HCT116 (cell line): ENCODE measurements around the gene C1orf167. TPM values are rescaled to one million over a fixed set of nuclear protein-coding genes. Genes with fewer than 3 reads are reported as not detected.

Experiments
- ATAC-seq: fragments of 200-7000 bp; cut with Tn5 transposase; 2 replicates; pipeline ENCODE4 v1.9.1; 2020; ENCODE audit warnings: mild to moderate bottlenecking, moderate library complexity
- BruUV-seq: library from RNA; stranded (reverse); fragments of 400-500 nt; replicated peaks from 2 replicates; lab custom pipeline; 2021; lab: Mats Ljungman, UMichigan
- CTCF ChIA-PET: fragments of 300-600 bp; sonication (Branson Sonifier 250); formaldehyde crosslinking; loops from one replicate; lab custom pipeline; 2021; ENCODE audit warnings: antibody characterized with exemption; lab: Charles Lee
- POLR2A ChIA-PET: fragments of 300-600, 350-600 bp; sonication (Branson Sonifier 250); formaldehyde crosslinking; loops from one replicate; lab custom pipeline; 2021; ENCODE audit warnings: antibody characterized with exemption; lab: Charles Lee
- RAD21 ChIA-PET, 2 experiments: fragments of 300-600 bp; sonication (Branson Sonifier 250); formaldehyde crosslinking; loops; one replicate each; lab custom pipeline; 2023; ENCODE audit warnings: low total read pairs in 2 of 2; ENCODE audit not compliant: uncharacterized antibody in 2 of 2, unreplicated experiment in 2 of 2, low non-redundant PET in 1 of 2; lab: Charles Lee
- DNase-seq: peaks from one replicate; pipeline ENCODE4 v3.0.0-alpha.2; 2010; ENCODE audit warnings: low read depth, low spot score
- H2AFZ ChIP-seq: fragments of 200-600 bp; shearing (Covaris generic), sonication (generic); 2 replicates; pipeline ENCODE4 v1.6.1; 2017; ENCODE audit warnings: low read depth, mixed run types, mixed read lengths, antibody characterized with exemption, low read length; ENCODE audit not compliant: poor library complexity, severe bottlenecking
- H3K27ac ChIP-seq: 2 replicates; pipeline ENCODE4 v1.5.1; 2012; ENCODE audit warnings: low read depth, low read length
- H3K27me3 ChIP-seq: fragments of 200-600 bp; sonication (generic); 2 replicates; pipeline ENCODE4 v1.6.1; 2016; ENCODE audit warnings: mixed run types, low read length, mixed read lengths; ENCODE audit not compliant: insufficient read depth
- H3K36me3 ChIP-seq, 2 experiments: fragments of 200-500 bp in 1 of 2; fragments of 200-600 bp in 1 of 2; sonication (Bioruptor generic) in 1 of 2; sonication (generic) in 1 of 2; 2 replicates each; pipeline versions ENCODE4 v1.5.1 to v1.6.1; 2014 to 2016; ENCODE audit warnings: low read length in 2 of 2, inconsistent platforms in 1 of 2, mixed read lengths in 1 of 2, mixed run types in 1 of 2; ENCODE audit not compliant: insufficient read depth in 2 of 2, control insufficient read depth in 1 of 2
- H3K4me1 ChIP-seq, 2 experiments: fragments of 200-600 bp in 1 of 2; sonication (generic) in 1 of 2; 2 replicates each; pipeline versions ENCODE4 v1.5.1 to v1.6.1; 2012 to 2017; ENCODE audit warnings: low read length in 2 of 2, inconsistent platforms in 1 of 2, mild to moderate bottlenecking in 1 of 2, mixed read lengths in 1 of 2, mixed run types in 1 of 2, moderate library complexity in 1 of 2; ENCODE audit not compliant: insufficient read depth in 2 of 2, control insufficient read depth in 1 of 2
- H3K4me2 ChIP-seq: fragments of 200-600 bp; sonication (generic); 2 replicates; pipeline ENCODE4 v1.6.1; 2017; ENCODE audit warnings: mixed run types, low read length, mixed read lengths
- H3K4me3 ChIP-seq, 2 experiments: fragments of 200-600 bp in 1 of 2; sonication (generic) in 1 of 2; replicated peaks in 1 of 2; 2 replicates each; pipeline ENCODE4 v1.5.1; 2011 to 2016; ENCODE audit warnings: low read length in 2 of 2, control low read depth in 1 of 2, low read depth in 1 of 2, mild to moderate bottlenecking in 1 of 2, mixed read lengths in 1 of 2, mixed run types in 1 of 2
- H3K79me2 ChIP-seq: fragments of 200-600 bp; sonication (generic); 2 replicates; pipeline ENCODE4 v1.6.1; 2017; ENCODE audit warnings: mild to moderate bottlenecking, mixed run types, low read length, moderate library complexity, mixed read lengths; ENCODE audit not compliant: insufficient read depth
- H3K9ac ChIP-seq: fragments of 200-600 bp; sonication (generic); 2 replicates; pipeline ENCODE4 v1.6.1; 2016; ENCODE audit warnings: low read length, mixed read lengths
- H3K9me2 ChIP-seq: fragments of 200-600 bp; sonication (generic), shearing (Covaris generic); 2 replicates; pipeline ENCODE4 v1.6.1; 2017; ENCODE audit warnings: mixed run types, mild to moderate bottlenecking, moderate library complexity; ENCODE audit not compliant: insufficient read depth
- H3K9me3 ChIP-seq, 2 experiments: fragments of 200-500 bp in 1 of 2; fragments of 200-600 bp in 1 of 2; sonication (Bioruptor generic) in 1 of 2; sonication (generic) in 1 of 2; 2 replicates each; pipeline ENCODE4 v1.6.1; 2014 to 2017; ENCODE audit warnings: low read length in 2 of 2, mixed read lengths in 2 of 2, inconsistent platforms in 1 of 2, low read depth in 1 of 2, mild to moderate bottlenecking in 1 of 2, mixed run types in 1 of 2, moderate library complexity in 1 of 2; ENCODE audit not compliant: control insufficient read depth in 1 of 2, insufficient read depth in 1 of 2
- H4K20me1 ChIP-seq: fragments of 200-600 bp; sonication (generic), shearing (Covaris generic); 2 replicates; pipeline ENCODE4 v1.6.1; 2017; ENCODE audit warnings: mixed run types, mild to moderate bottlenecking, moderate library complexity; ENCODE audit not compliant: insufficient read depth
- CBX3 ChIP-seq: IDR thresholded peaks from 2 replicates; pipeline ENCODE4 v1.6.1; 2012; ENCODE audit warnings: low read depth
- CEBPB ChIP-seq: IDR thresholded peaks from 2 replicates; pipeline ENCODE4 v1.6.1; 2012; ENCODE audit warnings: low read depth
- EGR1 ChIP-seq: IDR thresholded peaks from 2 replicates; pipeline ENCODE4 v1.6.1; 2012; ENCODE audit warnings: low read depth
- EZH2phosphoT487 ChIP-seq: fragments of 200-600 bp; IDR thresholded peaks from 2 replicates; pipeline ENCODE4 v1.6.1; 2018; ENCODE audit warnings: antibody characterized with exemption, borderline replicate concordance
- JUND ChIP-seq: IDR thresholded peaks from 2 replicates; pipeline ENCODE4 v1.6.1; 2012
- SP1 ChIP-seq: IDR thresholded peaks from 2 replicates; pipeline ENCODE4 v1.6.1; 2012; ENCODE audit warnings: low read depth
- TCF7L2 ChIP-seq: IDR thresholded peaks from 2 replicates; pipeline ENCODE4 v1.7.0; 2011; ENCODE audit warnings: borderline replicate concordance, inconsistent platforms; ENCODE audit not compliant: insufficient read depth, insufficient read length; ENCODE audit errors: extremely low read depth
- intact Hi-C: fragments of 100-400 bp; cut with micrococcal nuclease; formaldehyde crosslinking; loops from 2 replicates; pipeline ENCODE4 v1.10.0; 2022
- total RNA-seq: library from RNA; stranded (reverse); gene quantifications from one replicate; pipeline ENCODE4 v1.2.1, GENCODE V29; 2021; ENCODE audit not compliant: unreplicated experiment
- TF ChIP-seq, protein P1 (sequence below): IDR thresholded peaks from 2 replicates; pipeline ENCODE4 v1.6.1; 2011; ENCODE audit warnings: mild to moderate bottlenecking, low read length, moderate library complexity; ENCODE audit not compliant: insufficient replicate concordance; ENCODE audit errors: extremely low read depth
- TF ChIP-seq, protein P2 (sequence below), 3 experiments: fragments of 200-600 bp in 1 of 3; sonication (generic) in 1 of 3; IDR thresholded peaks in 2 of 3; conservative IDR thresholded peaks in 1 of 3; 2 replicates each; pipeline ENCODE4 v1.5.1; 2012 to 2017; ENCODE audit warnings: low read depth in 2 of 3, low read length in 2 of 3, antibody characterized with exemption in 1 of 3, borderline replicate concordance in 1 of 3, control low read depth in 1 of 3, mild to moderate bottlenecking in 1 of 3, mixed read lengths in 1 of 3, mixed run types in 1 of 3, moderate library complexity in 1 of 3; ENCODE audit not compliant: insufficient read depth in 1 of 3

The C1orf167 gene
- total RNA-seq, 1 experiment from 2014 or later = 0.12 TPM

DNA sequence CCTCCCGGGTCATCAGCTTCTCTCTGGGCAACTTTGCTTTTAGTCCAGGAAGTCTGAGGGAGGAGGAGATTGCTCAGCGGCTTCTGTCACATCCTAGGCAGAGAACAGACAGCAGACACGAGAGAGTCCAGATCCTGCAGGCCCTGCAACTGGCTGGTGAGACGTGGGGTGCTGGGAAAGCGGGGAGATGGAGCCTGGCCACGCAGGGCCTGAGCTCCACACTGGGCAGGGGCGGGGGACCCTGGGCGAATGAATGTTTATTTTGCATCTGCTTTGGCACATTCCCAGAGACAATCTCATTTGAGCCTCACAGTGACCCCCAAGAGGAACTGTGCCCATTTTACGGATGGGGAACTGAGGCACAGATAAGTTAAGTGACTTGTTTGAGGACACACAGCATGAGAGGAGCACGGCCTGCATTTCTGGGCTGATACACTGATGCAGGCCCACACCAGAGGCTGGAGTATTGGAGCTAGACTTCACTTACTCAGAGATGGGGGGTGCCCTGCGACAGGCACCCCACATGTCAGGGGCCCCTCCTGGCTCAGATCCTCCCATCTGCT is 9.6 kb downstream of the C1orf167 start:
- intact Hi-C loops = no loop called here
- no peak for ATAC-seq
- CTCF ChIA-PET = no interaction called here

DNA sequence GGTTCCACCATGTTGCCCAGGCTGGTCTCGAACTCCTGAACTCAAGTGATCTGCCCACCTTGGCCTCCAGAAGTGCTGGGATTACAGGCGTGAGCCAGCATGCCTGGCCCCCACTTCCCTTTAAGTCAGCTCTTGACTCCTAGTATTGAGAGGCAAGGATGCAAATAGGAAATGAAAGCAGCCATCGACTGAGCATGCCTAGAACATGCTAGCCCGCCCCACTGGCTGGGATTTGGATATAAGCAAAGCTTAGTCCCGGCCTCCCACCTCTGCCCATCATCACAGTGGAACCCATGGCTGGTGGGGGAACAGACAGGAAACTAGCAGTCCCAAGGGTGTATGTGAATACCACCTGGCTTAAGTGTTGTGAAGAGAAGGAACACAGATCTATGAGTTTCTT is 10.5 kb downstream of the C1orf167 start:
- Histone ChIP-seq H3K36me3 (no peaks in the 10 kb centered on the region), H4K20me1 (no peaks in the 10 kb centered on the region), H2AFZ (no peak overlapping the region), H3K27me3 (no peaks in the 10 kb centered on the region), H3K27ac (no peak overlapping the region), H3K9me2 (no peaks in the 10 kb centered on the region), H3K9ac (no peak overlapping the region), H3K4me2 (no peak overlapping the region), H3K79me2 (no peaks in the 10 kb centered on the region), H3K4me1 (peaks cover 0 to 4% of the 10 kb centered on the region in 2 experiments; a peak in 1 of 4 replicates), H3K4me3 (no peak overlapping the region), H3K9me3 (no peaks in the 10 kb centered on the region)
- intact Hi-C loops = no loop called here
- ChIA-PET CTCF (no interaction called here), POLR2A (no interaction called here), RAD21 (no interaction called here)
- no TSS peak for BruUV-seq
- ATAC-seq (peak; percentile 39; the same call in 1 of the 2 replicates), DNase-seq (no peak)
- TF ChIP-seq EZH2phosphoT487 (no peak), JUND (no peak), TCF7L2 (no peak), CEBPB (no peak), EGR1 (no peak)
- TF ChIP-seq, protein P1, sequence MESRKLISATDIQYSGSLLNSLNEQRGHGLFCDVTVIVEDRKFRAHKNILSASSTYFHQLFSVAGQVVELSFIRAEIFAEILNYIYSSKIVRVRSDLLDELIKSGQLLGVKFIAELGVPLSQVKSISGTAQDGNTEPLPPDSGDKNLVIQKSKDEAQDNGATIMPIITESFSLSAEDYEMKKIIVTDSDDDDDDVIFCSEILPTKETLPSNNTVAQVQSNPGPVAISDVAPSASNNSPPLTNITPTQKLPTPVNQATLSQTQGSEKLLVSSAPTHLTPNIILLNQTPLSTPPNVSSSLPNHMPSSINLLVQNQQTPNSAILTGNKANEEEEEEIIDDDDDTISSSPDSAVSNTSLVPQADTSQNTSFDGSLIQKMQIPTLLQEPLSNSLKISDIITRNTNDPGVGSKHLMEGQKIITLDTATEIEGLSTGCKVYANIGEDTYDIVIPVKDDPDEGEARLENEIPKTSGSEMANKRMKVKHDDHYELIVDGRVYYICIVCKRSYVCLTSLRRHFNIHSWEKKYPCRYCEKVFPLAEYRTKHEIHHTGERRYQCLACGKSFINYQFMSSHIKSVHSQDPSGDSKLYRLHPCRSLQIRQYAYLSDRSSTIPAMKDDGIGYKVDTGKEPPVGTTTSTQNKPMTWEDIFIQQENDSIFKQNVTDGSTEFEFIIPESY = no peak
- TF ChIP-seq, protein P2, sequence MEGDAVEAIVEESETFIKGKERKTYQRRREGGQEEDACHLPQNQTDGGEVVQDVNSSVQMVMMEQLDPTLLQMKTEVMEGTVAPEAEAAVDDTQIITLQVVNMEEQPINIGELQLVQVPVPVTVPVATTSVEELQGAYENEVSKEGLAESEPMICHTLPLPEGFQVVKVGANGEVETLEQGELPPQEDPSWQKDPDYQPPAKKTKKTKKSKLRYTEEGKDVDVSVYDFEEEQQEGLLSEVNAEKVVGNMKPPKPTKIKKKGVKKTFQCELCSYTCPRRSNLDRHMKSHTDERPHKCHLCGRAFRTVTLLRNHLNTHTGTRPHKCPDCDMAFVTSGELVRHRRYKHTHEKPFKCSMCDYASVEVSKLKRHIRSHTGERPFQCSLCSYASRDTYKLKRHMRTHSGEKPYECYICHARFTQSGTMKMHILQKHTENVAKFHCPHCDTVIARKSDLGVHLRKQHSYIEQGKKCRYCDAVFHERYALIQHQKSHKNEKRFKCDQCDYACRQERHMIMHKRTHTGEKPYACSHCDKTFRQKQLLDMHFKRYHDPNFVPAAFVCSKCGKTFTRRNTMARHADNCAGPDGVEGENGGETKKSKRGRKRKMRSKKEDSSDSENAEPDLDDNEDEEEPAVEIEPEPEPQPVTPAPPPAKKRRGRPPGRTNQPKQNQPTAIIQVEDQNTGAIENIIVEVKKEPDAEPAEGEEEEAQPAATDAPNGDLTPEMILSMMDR (IDR thresholded peaks at IDR 0.05 in 2 of 3, conservative IDR thresholded peaks at IDR 0.05 in 1 of 3; ENCODE audit: borderline replicate concordance in 1 of 3, insufficient read depth in 1 of 3, low read depth in 2 of 3, low read length in 2 of 3) = no peak

More for the DNA sequence above, 9.6 kb downstream of the C1orf167 start:
- no TSS peak for BruUV-seq
- TF ChIP-seq JUND (no peak), EZH2phosphoT487 (no peak), CBX3 (no peak), SP1 (no peak)
- no peak overlapping the region for H3K4me2 ChIP-seq
- no peaks in the 10 kb centered on the region for H3K36me3 ChIP-seq
- H3K9me3 ChIP-seq = no peaks in the 10 kb centered on the region
- peaks cover 0 to 4% of the 10 kb centered on the region in 2 experiments; a peak in 1 of 4 replicates for H3K4me1 ChIP-seq
- no peak overlapping the region for H3K27ac ChIP-seq
- no peak for DNase-seq
- POLR2A ChIA-PET = no interaction called here
- no peak overlapping the region for H2AFZ ChIP-seq
- no peaks in the 10 kb centered on the region for H3K9me2 ChIP-seq
- H3K9ac ChIP-seq = no peak overlapping the region
- H3K27me3 ChIP-seq = no peaks in the 10 kb centered on the region
- H3K4me3 ChIP-seq = no peak overlapping the region
- no peaks in the 10 kb centered on the region for H3K79me2 ChIP-seq
- RAD21 ChIA-PET = no interaction called here
- no peaks in the 10 kb centered on the region for H4K20me1 ChIP-seq
